Measurements from ENCODE around the gene C7.

C7 gene

DNA sequence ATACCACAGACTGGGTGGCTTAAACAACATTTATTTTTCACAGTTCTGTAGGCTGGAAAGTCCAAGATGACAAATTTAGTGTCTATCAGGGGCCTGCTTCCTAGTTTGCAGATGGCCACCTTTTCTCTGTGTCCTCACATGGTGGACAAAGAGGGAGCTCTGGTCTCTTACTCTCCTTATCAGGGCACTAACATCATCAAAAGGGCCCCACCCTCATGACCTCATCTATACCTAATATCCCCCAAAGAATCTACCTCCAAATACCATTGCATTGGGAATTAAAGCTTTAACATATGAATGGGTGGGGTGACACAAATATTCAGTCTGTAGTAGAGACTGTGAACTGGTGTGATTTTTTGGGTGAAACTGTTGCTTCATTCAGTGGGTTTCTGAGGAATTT, 78.1 kb downstream of the C7 start:
- no peak for DNase-seq (ENCODE audit: low read depth)
- TF ChIP-seq CTCF (IDR thresholded peaks at IDR 0.05; ENCODE audit: control insufficient read depth, insufficient read depth, low read depth, low read length, missing control alignments): no peak
- H3K4me3 ChIP-seq (ENCODE audit: control insufficient read depth, low read depth, low read length): no peak overlapping the region

GRCh38 chr5:40988746-40989510, 79.6 kb downstream of the C7 start:
- no peak for TF ChIP-seq CTCF (IDR thresholded peaks at IDR 0.05; ENCODE audit: control insufficient read depth, insufficient read depth, low read depth, low read length, missing control alignments)
- no peak for DNase-seq (ENCODE audit: low read depth)
- H3K4me3 ChIP-seq (ENCODE audit: control insufficient read depth, low read depth, low read length): no peak overlapping the region

GRCh38 chr5:40991168-40991980, 82.1 kb downstream of the C7 start:
- TF ChIP-seq CTCF (IDR thresholded peaks at IDR 0.05; ENCODE audit: control insufficient read depth, insufficient read depth, low read depth, low read length, missing control alignments): no peak
- DNase-seq (ENCODE audit: low read depth): no peak
- H3K4me3 ChIP-seq (ENCODE audit: control insufficient read depth, low read depth, low read length): no peak overlapping the region

GRCh38 chr5:40991981-40992559, 82.8 kb downstream of the C7 start:
- DNase-seq (ENCODE audit: low read depth): no peak
- TF ChIP-seq CTCF (IDR thresholded peaks at IDR 0.05; ENCODE audit: control insufficient read depth, insufficient read depth, low read depth, low read length, missing control alignments): no peak
- H3K4me3 ChIP-seq (ENCODE audit: control insufficient read depth, low read depth, low read length): no peak overlapping the region

- no peak for TF ChIP-seq CTCF (IDR thresholded peaks at IDR 0.05; ENCODE audit: control insufficient read depth, insufficient read depth, low read depth, low read length, missing control alignments)
- DNase-seq (ENCODE audit: low read depth): no peak
- H3K4me3 ChIP-seq (ENCODE audit: control insufficient read depth, low read depth, low read length): no peak overlapping the region
Measured at GRCh38 chr5:40995801-40996586, 86.7 kb downstream of the C7 start.

DNA sequence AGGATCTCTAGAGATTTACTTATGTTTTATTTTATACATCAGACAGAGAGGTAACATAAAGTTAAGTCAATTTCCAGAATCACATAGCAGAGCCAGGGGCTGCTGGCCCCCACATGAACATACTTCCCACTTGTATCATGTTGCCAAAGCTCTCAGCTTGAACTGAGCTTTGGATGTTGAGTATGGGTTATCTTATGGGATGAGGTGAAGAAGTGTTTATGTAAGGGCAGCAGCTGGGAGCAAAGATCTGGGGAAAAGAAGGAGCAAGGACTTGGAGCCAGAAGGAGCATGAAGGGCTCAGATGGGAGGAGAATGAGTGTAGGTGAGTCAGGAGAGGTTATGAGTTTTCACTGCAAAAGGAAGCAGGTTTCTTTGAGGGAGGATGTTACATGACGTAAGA, 89.8 kb downstream of the C7 start:
- DNase-seq (ENCODE audit: low read depth): no peak
- no peak for TF ChIP-seq CTCF (IDR thresholded peaks at IDR 0.05; ENCODE audit: control insufficient read depth, insufficient read depth, low read depth, low read length, missing control alignments)
- H3K4me3 ChIP-seq (ENCODE audit: control insufficient read depth, low read depth, low read length): no peak overlapping the region
